IMR-90 (cell line): Measurements from ENCODE around the gene FAU. TPM values are rescaled to one million over a fixed set of nuclear protein-coding genes. Genes with fewer than 3 reads are reported as not detected.
A peak's percentile ranks its signal among the peaks of the same experiment; 100 is the strongest.

Source experiments
- ATAC-seq: fragments of 200-7000 bp; cut with Tn5 transposase; 2 replicates; pipeline ENCODE4 v1.9.1; 2020; ENCODE audit warnings: low read depth, mild to moderate bottlenecking, moderate library complexity
- Bru-seq: library from RNA; stranded (reverse); fragments of 400-500 nt; gene quantifications from one replicate; lab custom pipeline; 2021; lab: Mats Ljungman, UMichigan
- BruChase-seq, 2 experiments: library from RNA; stranded (reverse); fragments of 400-500 nt; gene quantifications; one replicate each; lab custom pipeline; 2021; lab: Mats Ljungman, UMichigan
- BruUV-seq: library from RNA; stranded (reverse); fragments of 400-500 nt; replicated peaks from 2 replicates; lab custom pipeline; 2021; lab: Mats Ljungman, UMichigan
- CTCF ChIA-PET: fragments of 300-600 bp; formaldehyde crosslinking; extraction: SDS; loops from one replicate; lab custom pipeline; 2021; ENCODE audit warnings: antibody characterized with exemption; lab: Yijun Ruan, JAX
- POLR2A ChIA-PET: fragments of 300-600 bp; sonication (Branson Sonifier 250); formaldehyde crosslinking; loops from one replicate; lab custom pipeline; 2022; ENCODE audit warnings: antibody characterized with exemption; ENCODE audit not compliant: unreplicated experiment; lab: Charles Lee
- DNase-seq: peaks from one replicate; pipeline ENCODE4 v3.0.0; 2013
- H2AFZ ChIP-seq: replicated peaks from 2 replicates; pipeline ENCODE3; 2013; ENCODE audit warnings: low read length, mild to moderate bottlenecking; ENCODE audit not compliant: poor library complexity
- H2AK5ac ChIP-seq: 2 replicates; pipeline ENCODE4 v1.6.1; 2013; ENCODE audit warnings: low read depth, low read length, inconsistent platforms
- H2AK9ac ChIP-seq: replicated peaks from 2 replicates; pipeline ENCODE3; 2013; ENCODE audit warnings: mild to moderate bottlenecking, low read depth, low read length, moderate library complexity; ENCODE audit not compliant: poor library complexity
- H2BK120ac ChIP-seq: 2 replicates; pipeline ENCODE4 v1.6.1; 2013; ENCODE audit warnings: low read depth, low read length, inconsistent platforms
- H2BK15ac ChIP-seq: 3 replicates; pipeline ENCODE4 v1.6.1; 2013; ENCODE audit warnings: low read depth, low read length, inconsistent platforms
- H2BK20ac ChIP-seq: 2 replicates; pipeline ENCODE4 v1.6.1; 2013; ENCODE audit warnings: low read depth, mild to moderate bottlenecking, inconsistent platforms, low read length, moderate library complexity
- H2BK5ac ChIP-seq: 2 replicates; pipeline ENCODE4 v1.6.1; 2013; ENCODE audit warnings: mild to moderate bottlenecking, low read depth, low read length, inconsistent platforms; ENCODE audit not compliant: poor library complexity, severe bottlenecking
- H3K14ac ChIP-seq: replicated peaks from 2 replicates; pipeline ENCODE4 v1.6.1; 2013; ENCODE audit warnings: low read depth, low read length, inconsistent platforms
- H3K18ac ChIP-seq: 2 replicates; pipeline ENCODE4 v1.6.1; 2013; ENCODE audit warnings: low read depth, low read length, control low read depth
- H3K23ac ChIP-seq: 2 replicates; pipeline ENCODE4 v1.6.1; 2013; ENCODE audit warnings: low read depth, low read length, inconsistent platforms
- H3K27ac ChIP-seq: 2 replicates; pipeline ENCODE4 v1.5.1; 2013; ENCODE audit warnings: mild to moderate bottlenecking, control low read depth, low read length; ENCODE audit not compliant: insufficient read depth
- H3K27me3 ChIP-seq: 2 replicates; pipeline ENCODE4 v1.6.1; 2013; ENCODE audit warnings: low read length; ENCODE audit not compliant: control insufficient read depth, insufficient read depth
- H3K36me3 ChIP-seq: 2 replicates; pipeline ENCODE4 v1.6.1; 2013; ENCODE audit warnings: low read length, mixed read lengths; ENCODE audit not compliant: control insufficient read depth, insufficient read depth
- H3K4ac ChIP-seq: 2 replicates; pipeline ENCODE4 v1.6.1; 2013; ENCODE audit warnings: low read depth, low read length, inconsistent platforms
- H3K4me1 ChIP-seq: 2 replicates; pipeline ENCODE4 v1.6.1; 2013; ENCODE audit warnings: low read length, mixed read lengths; ENCODE audit not compliant: control insufficient read depth, insufficient read depth
- H3K4me2 ChIP-seq: 2 replicates; pipeline ENCODE4 v1.6.1; 2013; ENCODE audit warnings: low read depth, mild to moderate bottlenecking, control low read depth, low read length, moderate library complexity
- H3K4me3 ChIP-seq: 2 replicates; pipeline ENCODE4 v1.5.1; 2013; ENCODE audit warnings: low read depth, mild to moderate bottlenecking, control low read depth, low read length, moderate library complexity; ENCODE audit not compliant: insufficient read depth
- H3K56ac ChIP-seq: 2 replicates; pipeline ENCODE4 v1.6.1; 2013; ENCODE audit warnings: low read length, inconsistent platforms; ENCODE audit not compliant: insufficient read depth; ENCODE audit errors: extremely low read depth
- H3K79me1 ChIP-seq, 2 experiments: 2 replicates each; pipeline ENCODE4 v1.6.1; 2013; ENCODE audit warnings: low read length in 2 of 2, inconsistent platforms in 1 of 2, low read depth in 1 of 2
- H3K9ac ChIP-seq: 2 replicates; pipeline ENCODE4 v1.6.1; 2013; ENCODE audit warnings: low read depth, low read length, control low read depth
- H3K9me1 ChIP-seq: 2 replicates; pipeline ENCODE4 v1.6.1; 2013; ENCODE audit warnings: low read length, inconsistent platforms; ENCODE audit not compliant: insufficient read depth
- H3K9me3 ChIP-seq: 2 replicates; pipeline ENCODE4 v1.6.1; 2013; ENCODE audit warnings: low read length; ENCODE audit not compliant: control insufficient read depth, insufficient read depth
- H4K20me1 ChIP-seq: 2 replicates; pipeline ENCODE4 v1.6.1; 2013; ENCODE audit warnings: low read length, inconsistent platforms; ENCODE audit not compliant: insufficient read depth
- H4K5ac ChIP-seq: 2 replicates; pipeline ENCODE4 v1.6.1; 2013; ENCODE audit warnings: mild to moderate bottlenecking, low read depth, low read length, control low read depth
- H4K8ac ChIP-seq, 2 experiments: 2 replicates each; pipeline ENCODE4 v1.6.1; 2013; ENCODE audit warnings: low read depth in 2 of 2, low read length in 2 of 2, control low read depth in 1 of 2, inconsistent platforms in 1 of 2
- H4K91ac ChIP-seq: 2 replicates; pipeline ENCODE4 v1.6.1; 2013; ENCODE audit warnings: low read depth, low read length, inconsistent platforms; ENCODE audit not compliant: insufficient read depth
- BHLHE40 ChIP-seq: fragments of 150-350 bp; IDR thresholded peaks from 2 replicates; pipeline ENCODE4 v1.6.1; 2016; ENCODE audit warnings: mild to moderate bottlenecking, low read depth, low read length
- CEBPB ChIP-seq: IDR thresholded peaks from 2 replicates; pipeline ENCODE4 v1.6.1; 2012; ENCODE audit warnings: low read depth, low read length, improper control_type of control experiment
- CHD1 ChIP-seq: IDR thresholded peaks from 2 replicates; pipeline ENCODE4 v1.6.1; 2012; ENCODE audit warnings: low read depth, low read length, improper control_type of control experiment
- ELK1 ChIP-seq: fragments of 150-350 bp; IDR thresholded peaks from 2 replicates; pipeline ENCODE4 v1.6.1; 2016; ENCODE audit warnings: low read depth, mild to moderate bottlenecking, low read length, moderate library complexity, borderline replicate concordance
- FOS ChIP-seq: fragments of 150-350 bp; IDR thresholded peaks from 2 replicates; pipeline ENCODE4 v1.6.1; 2016; ENCODE audit warnings: low read depth, low read length
- MAFK ChIP-seq: IDR thresholded peaks from 2 replicates; pipeline ENCODE4 v1.6.1; 2012; ENCODE audit warnings: low read depth, low read length, improper control_type of control experiment
- MAZ ChIP-seq: IDR thresholded peaks from 2 replicates; pipeline ENCODE4 v1.6.1; 2012; ENCODE audit warnings: low read depth, mild to moderate bottlenecking, low read length, improper control_type of control experiment, moderate library complexity, borderline replicate concordance
- POLR2A ChIP-seq: IDR thresholded peaks from 2 replicates; pipeline ENCODE4 v1.6.1; 2012; ENCODE audit warnings: mild to moderate bottlenecking, low read depth, low read length
- RAD21 ChIP-seq: IDR thresholded peaks from 2 replicates; pipeline ENCODE4 v1.6.1; 2012; ENCODE audit warnings: low read length, improper control_type of control experiment
- RCOR1 ChIP-seq: IDR thresholded peaks from 2 replicates; pipeline ENCODE4 v1.6.1; 2012; ENCODE audit warnings: mild to moderate bottlenecking, low read length, improper control_type of control experiment; ENCODE audit not compliant: insufficient replicate concordance
- RFX5 ChIP-seq: IDR thresholded peaks from 2 replicates; pipeline ENCODE4 v1.8.0; 2012; ENCODE audit warnings: low read depth, mild to moderate bottlenecking, low read length, moderate library complexity
- SMC3 ChIP-seq: fragments of 150-350 bp; IDR thresholded peaks from 2 replicates; pipeline ENCODE4 v1.6.1; 2016; ENCODE audit warnings: low read depth, mild to moderate bottlenecking, antibody characterized with exemption, low read length, moderate library complexity
- WGBS, 2 experiments: methylation state at CpG; one replicate each; pipeline versions ENCODE4 v1.1.5 to v1.1.7; 2013; ENCODE audit warnings: missing lambda C conversion rate in 2 of 2; ENCODE audit not compliant: insufficient read length in 1 of 2; ENCODE audit errors: extremely low coverage in 2 of 2; 5-methylcytosine and 5-hydroxymethylcytosine counted together
- dilution Hi-C: fragments of 300-500 bp; cut with HindIII; formaldehyde crosslinking; loops from one replicate; pipeline ENCODE4 v1.14.3; 2018; ENCODE audit warnings: low sequenced_read_pairs; ENCODE audit not compliant: unreplicated experiment
- in situ Hi-C: fragments of 300-500 bp; cut with MboI; formaldehyde crosslinking; loops from 3 replicates; pipeline ENCODE4 v1.14.3; 2019; ENCODE audit warnings: low sequenced_read_pairs, inconsistent platforms, mixed read lengths
- intact Hi-C: fragments of 100-400 bp; cut with micrococcal nuclease; formaldehyde crosslinking; loops from 2 replicates; pipeline ENCODE4 v1.10.0; 2022
- long read RNA-seq: library from polyadenylated mRNA; unstranded; transcript quantifications from one replicate; pipeline ENCODE4 v2.0.0, GENCODE V29; 2021; ENCODE audit not compliant: unreplicated experiment
- polyA plus RNA-seq, 3 experiments: library from polyadenylated mRNA; depleted of rRNA; stranded (reverse); fragments of >200 nt; gene quantifications; 2 replicates each; pipeline ENCODE4 v1.2.3, GENCODE V29; 2012; ENCODE audit warnings: low replicate concordance in 1 of 3
- total RNA-seq: library from RNA; depleted of rRNA; stranded (reverse); fragments of >200 nt; gene quantifications from 2 replicates; pipeline ENCODE4 v1.2.3, GENCODE V29; 2012; rRNA removed

Gene FAU
- total RNA-seq = 189 and 285 TPM in 2 replicates
- 652 and 804 TPM in 2 replicates for polyA plus RNA-seq (2012; rRNA removed)
- polyA plus RNA-seq (2012; cell fraction: cytosol; rRNA removed) = 812 and 1,747 TPM in 2 replicates
- 249 and 290 TPM in 2 replicates for polyA plus RNA-seq (2012; cell fraction: nucleus; rRNA removed; ENCODE audit: low replicate concordance)
- Bru-seq, nascent RNA = percentile 97 among the genes with signal in this experiment
- BruChase-seq, experiment 1, labeled RNA remaining after a 6-hour chase = percentile 93 among the genes with signal in this experiment
- percentile 93 among the genes with signal in this experiment for BruChase-seq, experiment 2, labeled RNA remaining after a 2-hour chase
- long read RNA-seq, transcript FAU-208 (1 exons, 1,484 nt) = minor isoform, 98 of 301 reads
- long read RNA-seq, transcript FAU-207 (5 exons, 847 nt) = major isoform, 185 of 301 reads
- long read RNA-seq, partial matches to known transcripts = 14 of 301 reads
- long read RNA-seq, other reads (novel, unspliced or antisense) = 1 of 301 reads

GRCh38 chr11:65121865-65122696, at the start of gene FAU, which contains the start of gene MRPL49:
Gene FAU, minus strand, starts transcription at chr11:65122134. Its CDS starts 321 bp downstream, at chr11:65121813.
Gene MRPL49, plus strand, starts transcription at chr11:65122321. Its CDS starts 26 bp downstream, at chr11:65122347.
- H4K20me1 ChIP-seq = peaks cover 6% of the 10 kb centered on the region; the same call in 1 of the 2 replicates
- peak within 1 kb of the TSS; percentile 93 for H2BK5ac ChIP-seq
- H4K5ac ChIP-seq = peak within 1 kb of the TSS; percentile 94
- peak within 1 kb of the TSS; percentile 97 for H3K4me2 ChIP-seq
- H3K4me3 ChIP-seq = peak within 1 kb of the TSS; percentile 74
- ATAC-seq (peak; percentile 87), DNase-seq (peak; percentile 96)
- in situ Hi-C loops = no loop called here
- H2BK120ac ChIP-seq = peak within 1 kb of the TSS; percentile 71
- peaks cover 27 to 66% of the 10 kb centered on the region in 2 experiments for H3K79me1 ChIP-seq
- H3K56ac ChIP-seq = peak within 1 kb of the TSS; percentile 95
- H3K9me3 ChIP-seq = no peaks in the 10 kb centered on the region
- intact Hi-C loops = loop anchor here (5.0 kb wide), 1 partner anchor 60 kb away; the partner anchor contains the start of gene CAPN1
- H2BK20ac ChIP-seq = no peak within 1 kb of the TSS
- peak within 1 kb of the TSS; percentile 92 for H2AK5ac ChIP-seq
- ChIA-PET POLR2A (interaction anchor here (0.7 to 0.9 kb wide), 3 partner anchors 10 to 12 kb away, joined by 3 to 4 read pairs (median 3); partner anchors contain the start of genes SYVN1 and TM7SF2), CTCF (interaction anchor here (0.6 kb wide), 4 partner anchors 13 to 881 kb away, joined by 3 to 5 read pairs (median 4); no protein-coding TSS in a partner anchor)
- peak within 1 kb of the TSS; percentile 96 for H3K4ac ChIP-seq
- peak within 1 kb of the TSS; percentile 94 for H3K23ac ChIP-seq
- no peaks in the 10 kb centered on the region; the same call in 1 of the 2 replicates for H3K4me1 ChIP-seq
- 0% methylated on average over 41 of the region's 64 CpGs; no CpG with 5 or more reads in 1 of the 2 experiments for WGBS, 2 experiments
- H3K9me1 ChIP-seq = 0 out of 2 replicates have a peak, but pooled peaks cover 4% of the 10 kb centered on the region
- no peaks in the 10 kb centered on the region for H3K27me3 ChIP-seq
- dilution Hi-C loops = no loop called here
- peak within 1 kb of the TSS; percentile 100 for H2AK9ac ChIP-seq
- peak within 1 kb of the TSS; percentile 98 for H3K14ac ChIP-seq
- H4K8ac ChIP-seq = peak within 1 kb of the TSS; percentile 90 to 98
- H2BK15ac ChIP-seq = 0 out of 3 replicates have a peak within 1 kb of the TSS, but pooled peaks have one; percentile 12
- H3K36me3 ChIP-seq = peaks cover 42% of the 10 kb centered on the region
- H2AFZ ChIP-seq = peak within 1 kb of the TSS; percentile 99
- peak within 1 kb of the TSS; percentile 82 for H3K27ac ChIP-seq
- H4K91ac ChIP-seq = peak within 1 kb of the TSS; percentile 83
- H3K9ac ChIP-seq = peak within 1 kb of the TSS; percentile 87
- TSS peak; percentile 78 for BruUV-seq
- peak within 1 kb of the TSS; percentile 64 for H3K18ac ChIP-seq
- TF ChIP-seq FOS (no peak), SMC3 (no peak), ELK1 (no peak), CHD1 (peak; percentile 43; the same call in 1 of the 2 replicates), MAZ (0 out of 2 replicates have a peak, but pooled peaks have one; percentile 40), CEBPB (no peak), BHLHE40 (peak; percentile 58), MAFK (0 out of 2 replicates have a peak, but pooled peaks have one; percentile 8), RCOR1 (no peak), POLR2A (peak; percentile 88; the same call in 1 of the 2 replicates), RFX5 (no peak), RAD21 (no peak)
